Measurements from ENCODE around the gene THRAP3.
"Not testable (repeated sequence)": the region's sequence is repeated elsewhere in the genome, so short reads cannot be mapped to it uniquely, and the experiment has no call there.

THRAP3 gene

DNA sequence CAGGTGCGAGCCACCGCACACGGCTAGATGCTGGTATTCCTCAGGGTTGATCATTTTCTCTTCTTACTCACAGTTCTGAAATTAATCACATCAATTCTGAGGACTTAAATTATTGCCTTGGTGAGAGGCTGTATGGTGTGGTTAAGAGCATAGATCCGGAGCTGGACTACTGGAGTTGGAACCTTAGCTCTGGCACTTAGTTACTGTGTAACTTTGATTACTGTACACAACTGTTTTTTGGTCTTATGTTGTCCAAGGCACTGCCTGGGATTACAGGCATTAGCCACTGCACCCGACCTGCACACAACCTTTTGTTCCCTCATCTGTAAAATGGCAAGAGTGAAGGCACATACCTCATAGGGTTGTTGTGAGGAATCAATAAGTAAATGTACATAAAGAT, 25.6 kb upstream of the THRAP3 start:
- Mint-ChIP-seq H3K4me3 (no peak overlapping the region), H3K4me1 (ENCODE audit: low read depth) (no peaks in the 10 kb centered on the region), H3K27ac (no peak overlapping the region), H3K36me3 (no peaks in the 10 kb centered on the region), H3K27me3 (no peaks in the 10 kb centered on the region), H3K9me3 (ENCODE audit: low read depth) (no peaks in the 10 kb centered on the region)

DNA sequence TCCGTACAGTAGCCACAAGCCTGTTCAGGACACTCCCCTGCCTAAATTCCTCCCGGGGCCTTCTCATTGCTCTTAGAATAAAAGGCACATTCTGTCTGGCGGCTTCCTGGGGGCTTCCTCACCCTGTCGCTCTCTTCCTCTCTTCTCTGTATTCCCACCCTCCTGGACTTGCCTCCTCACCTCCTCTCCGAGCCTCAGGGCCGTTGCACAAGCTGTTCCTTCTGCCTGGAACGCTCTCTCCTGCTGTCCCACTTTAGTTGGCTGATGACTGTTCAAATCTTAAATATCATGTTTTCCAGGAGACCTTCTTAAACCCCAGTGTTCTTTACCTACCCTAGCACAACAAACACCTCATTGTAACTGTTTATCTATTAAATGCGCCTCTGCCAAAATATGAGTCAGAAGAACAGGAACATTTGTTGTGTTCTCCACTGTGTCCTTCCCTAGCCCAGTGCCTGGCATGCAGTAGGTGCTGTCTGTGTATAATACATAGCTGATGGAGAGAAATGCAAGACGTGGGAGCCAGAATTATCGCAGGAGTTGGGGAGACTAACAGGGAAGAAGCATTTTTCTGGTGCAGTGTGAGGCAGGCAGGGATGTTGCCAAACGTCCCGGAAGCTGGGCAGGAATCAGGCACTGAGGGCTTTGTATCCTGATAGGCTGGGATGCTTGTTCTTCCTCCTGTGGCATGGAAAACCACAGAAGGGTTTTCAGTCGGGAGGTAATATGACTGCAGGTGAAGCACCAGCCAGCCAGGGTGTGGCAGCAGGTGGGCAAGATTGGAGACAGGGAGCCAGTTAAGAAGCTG, 24.1 kb upstream of the THRAP3 start:
- H3K36me3 Mint-ChIP-seq, result no peaks in the 10 kb centered on the region

DNA sequence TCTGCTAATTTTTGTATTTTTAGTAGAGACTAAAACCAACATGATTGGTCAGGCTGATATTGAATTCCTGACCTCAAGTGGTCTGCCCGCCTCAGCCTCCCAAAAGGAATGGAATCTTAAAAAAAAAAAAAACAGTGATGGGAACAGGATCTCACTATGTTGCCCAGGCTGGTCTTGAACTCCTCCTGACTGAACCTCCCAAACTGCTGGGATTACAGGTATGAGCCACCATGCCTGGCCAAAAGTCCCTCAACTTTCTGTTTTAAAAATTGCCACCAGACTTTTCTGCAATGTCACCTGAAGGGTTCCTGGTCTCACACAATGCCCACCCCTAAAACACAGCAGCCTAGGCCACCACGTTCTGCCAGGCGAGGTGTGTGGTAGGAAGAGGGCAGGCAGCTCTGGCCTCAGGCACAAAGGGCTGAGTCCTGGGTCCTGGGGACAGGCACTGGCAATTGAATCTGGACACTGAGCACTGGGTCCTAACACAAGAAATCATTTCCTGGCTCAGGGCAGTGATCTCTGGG, 21.2 kb upstream of the THRAP3 start:
- Mint-ChIP-seq H3K36me3 (no peaks in the 10 kb centered on the region), H3K27me3 (no peaks in the 10 kb centered on the region), H3K4me1 (ENCODE audit: low read depth) (peaks cover 4% of the 10 kb centered on the region), H3K9me3 (ENCODE audit: low read depth) (no peaks in the 10 kb centered on the region), H3K4me3 (no peak overlapping the region), H3K27ac (no peak overlapping the region)

More for the DNA sequence above, 24.1 kb upstream of the THRAP3 start:
- Mint-ChIP-seq H3K4me1 (ENCODE audit: low read depth) (no peaks in the 10 kb centered on the region), H3K27ac (no peak overlapping the region), H3K4me3 (no peak overlapping the region), H3K9me3 (ENCODE audit: low read depth) (no peaks in the 10 kb centered on the region), H3K27me3 (no peaks in the 10 kb centered on the region)

GRCh38 chr1:36203554-36204346, 20.5 kb upstream of the THRAP3 start:
- peaks cover 4% of the 10 kb centered on the region for H3K4me1 Mint-ChIP-seq (ENCODE audit: low read depth)
- H3K27me3 Mint-ChIP-seq, result no peaks in the 10 kb centered on the region
- no peak overlapping the region for H3K27ac Mint-ChIP-seq
- no peaks in the 10 kb centered on the region for H3K36me3 Mint-ChIP-seq
- no peaks in the 10 kb centered on the region for H3K9me3 Mint-ChIP-seq (ENCODE audit: low read depth)
- H3K4me3 Mint-ChIP-seq, result no peak overlapping the region

DNA sequence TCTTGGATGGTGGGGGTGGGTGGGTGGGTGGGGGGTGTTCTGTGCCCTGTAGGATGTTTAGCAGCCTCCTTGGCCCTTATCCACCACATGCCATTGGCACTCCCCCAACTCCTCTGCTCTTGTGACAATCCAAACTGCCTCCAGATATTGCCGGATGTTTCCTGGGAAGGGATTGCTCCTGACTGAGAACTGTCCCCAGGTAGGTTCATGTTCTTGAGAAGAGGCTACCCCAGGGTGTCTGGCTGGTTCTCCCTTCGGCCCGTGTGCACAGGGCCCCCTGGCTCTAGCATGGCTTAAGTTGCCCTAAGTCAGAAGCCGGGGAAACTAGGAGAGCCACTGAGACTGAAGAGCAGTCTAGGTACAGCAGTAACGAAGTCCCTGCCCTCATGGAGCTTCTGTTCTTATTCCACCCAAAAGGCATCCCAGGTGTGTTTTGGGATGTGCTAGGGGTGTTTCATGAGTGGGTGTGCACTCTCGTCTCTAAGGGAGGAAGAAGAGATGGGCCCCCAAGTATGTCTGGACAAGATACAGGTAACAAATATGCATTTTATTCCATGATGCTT, 19.8 kb upstream of the THRAP3 start:
- Mint-ChIP-seq H3K4me3 (no peak overlapping the region), H3K27ac (no peak overlapping the region), H3K4me1 (ENCODE audit: low read depth) (peaks cover 4% of the 10 kb centered on the region), H3K36me3 (no peaks in the 10 kb centered on the region), H3K27me3 (no peaks in the 10 kb centered on the region), H3K9me3 (ENCODE audit: low read depth) (no peaks in the 10 kb centered on the region)

DNA sequence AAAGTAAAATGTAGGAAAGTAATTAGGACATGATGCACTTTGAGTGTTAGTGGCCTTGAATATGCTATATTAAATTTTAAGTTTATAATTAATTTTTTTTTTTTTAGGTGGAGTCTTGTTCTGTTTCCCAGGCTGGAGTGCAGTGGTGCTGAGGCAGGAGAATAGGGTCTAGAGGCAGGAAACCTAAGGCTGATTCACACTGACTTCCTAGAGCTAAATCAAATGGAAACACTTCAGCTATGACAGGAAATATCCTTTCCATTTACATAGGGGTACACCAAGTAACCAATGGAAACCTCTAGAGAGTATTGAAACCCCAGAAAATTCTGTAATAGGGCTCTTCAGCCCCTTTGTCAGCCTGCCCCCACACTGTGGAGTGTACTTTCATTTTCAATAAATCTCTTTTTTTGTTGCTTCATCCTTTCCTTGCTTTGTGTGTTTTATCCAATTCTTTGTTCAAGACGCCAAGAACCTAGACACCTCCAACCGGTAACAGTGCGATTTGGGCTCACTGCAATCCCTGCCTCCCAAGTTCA, 17.9 kb upstream of the THRAP3 start:
- H3K36me3 Mint-ChIP-seq, result no peaks in the 10 kb centered on the region
- no peak overlapping the region for H3K4me3 Mint-ChIP-seq
- no peaks in the 10 kb centered on the region for H3K9me3 Mint-ChIP-seq (ENCODE audit: low read depth)
- peak overlapping the region; percentile 76 for H3K27ac Mint-ChIP-seq
- H3K4me1 Mint-ChIP-seq (ENCODE audit: low read depth), result peaks cover 4% of the 10 kb centered on the region
- no peaks in the 10 kb centered on the region for H3K27me3 Mint-ChIP-seq

- no peaks in the 10 kb centered on the region for H3K27me3 Mint-ChIP-seq
- H3K27ac Mint-ChIP-seq, result no peak overlapping the region
- no peak overlapping the region for H3K4me3 Mint-ChIP-seq
- no peaks in the 10 kb centered on the region for H3K9me3 Mint-ChIP-seq (ENCODE audit: low read depth)
- H3K36me3 Mint-ChIP-seq, result no peaks in the 10 kb centered on the region
- peaks cover 4% of the 10 kb centered on the region for H3K4me1 Mint-ChIP-seq (ENCODE audit: low read depth)
These were observed 16.9 kb upstream of the THRAP3 start for GRCh38 chr1:36207339-36207738.

GRCh38 chr1:36208978-36209703, 15.1 kb upstream of the THRAP3 start:
- Mint-ChIP-seq H3K9me3 (ENCODE audit: low read depth) (no peaks in the 10 kb centered on the region), H3K36me3 (no peaks in the 10 kb centered on the region), H3K27ac (no peak overlapping the region), H3K27me3 (no peaks in the 10 kb centered on the region), H3K4me1 (ENCODE audit: low read depth) (peaks cover 4% of the 10 kb centered on the region), H3K4me3 (no peak overlapping the region)

- Mint-ChIP-seq H3K4me1 (ENCODE audit: low read depth) (peaks cover 4% of the 10 kb centered on the region), H3K36me3 (no peaks in the 10 kb centered on the region), H3K27me3 (no peaks in the 10 kb centered on the region), H3K4me3 (no peak overlapping the region), H3K27ac (no peak overlapping the region), H3K9me3 (ENCODE audit: low read depth) (no peaks in the 10 kb centered on the region)
These were observed 12.9 kb upstream of the THRAP3 start for GRCh38 chr1:36211307-36211706.

- H3K9me3 Mint-ChIP-seq (ENCODE audit: low read depth), result no peaks in the 10 kb centered on the region
- no peaks in the 10 kb centered on the region for H3K27me3 Mint-ChIP-seq
- H3K4me3 Mint-ChIP-seq, result no peak overlapping the region
- H3K36me3 Mint-ChIP-seq, result no peaks in the 10 kb centered on the region
- H3K4me1 Mint-ChIP-seq (ENCODE audit: low read depth), result no peaks in the 10 kb centered on the region
- no peak overlapping the region for H3K27ac Mint-ChIP-seq
These were observed 12.4 kb upstream of the THRAP3 start for GRCh38 chr1:36211841-36212240.

GRCh38 chr1:36212782-36213181, 11.5 kb upstream of the THRAP3 start:
- H3K36me3 Mint-ChIP-seq, result no peaks in the 10 kb centered on the region
- no peaks in the 10 kb centered on the region for H3K9me3 Mint-ChIP-seq (ENCODE audit: low read depth)
- H3K4me3 Mint-ChIP-seq, result no peak overlapping the region
- no peak overlapping the region for H3K27ac Mint-ChIP-seq
- no peaks in the 10 kb centered on the region for H3K27me3 Mint-ChIP-seq
- no peaks in the 10 kb centered on the region for H3K4me1 Mint-ChIP-seq (ENCODE audit: low read depth)

DNA sequence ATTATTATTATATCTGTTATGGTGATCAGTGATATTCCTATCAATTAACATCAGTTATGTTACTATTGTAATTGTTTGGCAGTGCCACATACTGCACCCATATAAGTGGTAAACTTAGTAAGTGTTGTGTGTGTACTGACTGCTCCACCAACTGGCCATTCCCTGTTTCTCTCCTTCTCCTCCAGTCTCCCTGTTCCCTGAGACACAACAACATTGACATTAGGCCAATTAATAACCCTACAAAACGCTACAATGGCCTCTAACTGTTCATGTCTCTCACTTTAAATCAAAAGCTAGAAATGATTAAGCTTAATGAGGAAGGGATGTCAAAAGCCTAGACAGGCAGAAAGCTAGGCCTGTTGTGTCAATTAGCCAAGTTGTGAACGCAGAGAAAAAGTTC, 6.6 kb upstream of the THRAP3 start:
- no peak overlapping the region for H3K4me3 Mint-ChIP-seq
- no peaks in the 10 kb centered on the region for H3K27me3 Mint-ChIP-seq
- no peak overlapping the region for H3K27ac Mint-ChIP-seq
- H3K36me3 Mint-ChIP-seq, result no peaks in the 10 kb centered on the region
- H3K9me3 Mint-ChIP-seq (ENCODE audit: low read depth), result no peaks in the 10 kb centered on the region
- no peaks in the 10 kb centered on the region for H3K4me1 Mint-ChIP-seq (ENCODE audit: low read depth)

- H3K4me3 Mint-ChIP-seq; H3K36me3 Mint-ChIP-seq; H3K9me3 Mint-ChIP-seq (ENCODE audit: low read depth); H3K27ac Mint-ChIP-seq; H3K27me3 Mint-ChIP-seq: not testable (repeated sequence)
- peaks cover 24% of the 10 kb centered on the region for H3K4me1 Mint-ChIP-seq (ENCODE audit: low read depth)
These were observed 2.3 kb upstream of the THRAP3 start for GRCh38 chr1:36221901-36222300.

DNA sequence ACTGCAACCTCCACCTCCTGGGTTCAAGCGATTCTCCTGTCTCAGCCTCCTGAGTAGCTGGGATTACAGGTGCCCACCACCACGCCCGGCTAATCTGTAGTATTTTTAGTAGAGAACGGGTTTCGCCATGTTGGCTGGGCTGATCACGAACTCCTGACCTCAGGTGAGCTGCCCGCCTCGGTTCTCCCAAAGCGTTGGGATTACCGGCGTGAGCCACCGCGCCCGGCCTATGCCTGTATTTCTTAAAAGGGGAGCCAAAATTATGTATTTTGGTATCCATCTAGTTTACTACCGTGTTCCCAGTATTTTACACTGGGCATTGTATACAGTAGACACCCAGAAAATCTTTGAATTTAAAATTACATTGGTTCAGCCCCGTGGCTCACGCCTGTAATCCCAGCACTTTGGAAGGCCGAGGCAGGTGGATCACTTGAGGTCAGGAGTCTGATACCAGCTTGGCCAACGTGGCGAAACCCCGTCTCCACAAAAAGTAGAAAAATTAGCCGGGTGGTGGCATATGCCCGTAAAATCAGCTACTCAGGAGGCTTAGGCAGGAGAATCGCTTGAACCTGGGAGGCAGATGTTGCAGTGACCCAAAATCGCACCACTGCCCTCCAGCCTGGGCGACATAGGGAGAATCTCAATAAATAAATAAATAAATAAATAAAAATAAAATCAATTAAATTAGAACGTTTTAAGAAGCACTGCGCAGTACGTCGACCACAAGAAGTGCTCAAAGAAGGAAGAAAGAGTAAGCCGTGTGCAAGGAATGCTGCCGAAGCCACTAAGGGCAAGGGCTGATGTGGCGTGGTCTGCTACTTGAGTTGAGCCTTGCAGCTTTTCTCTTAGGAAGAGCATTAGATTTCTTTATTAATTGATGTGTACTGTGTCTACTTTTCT, 1.5 kb upstream of the THRAP3 start:
- Mint-ChIP-seq H3K27me3 (no peaks in the 10 kb centered on the region), H3K27ac (peak overlapping the region; percentile 99), H3K36me3 (peaks cover 7% of the 10 kb centered on the region), H3K4me3 (peak overlapping the region; percentile 99), H3K4me1 (ENCODE audit: low read depth) (peaks cover 29% of the 10 kb centered on the region), H3K9me3 (ENCODE audit: low read depth) (no peaks in the 10 kb centered on the region)
